ENCODE measurements around the gene TMEM219.

GRCh38 chr16:30010844-30011713 lies 49.2 kb downstream of the TMEM219 start, which contains the start of gene DOC2A:
- no peak for TF ChIP-seq CTCF (IDR thresholded peaks at IDR 0.05)
- no peak for TF ChIP-seq EP300 (IDR thresholded peaks at IDR 0.05)
- no peak for TF ChIP-seq POLR2A (IDR thresholded peaks at IDR 0.05)
